HEK293T (cell line): ENCODE data around the gene PTPN7.

Experiments
- ARNT ChIP-seq: fragments of 450-650 bp; IDR thresholded peaks from 2 replicates; pipeline ENCODE4 v1.6.1; 2017; ENCODE audit warnings: mild to moderate bottlenecking
- BHLHE40 ChIP-seq: fragments of 450-650 bp; IDR thresholded peaks from 2 replicates; pipeline ENCODE4 v1.6.1; 2016; ENCODE audit warnings: mild to moderate bottlenecking, moderate library complexity, borderline replicate concordance
- CTBP1 ChIP-seq: fragments of 450-650 bp; IDR thresholded peaks from 2 replicates; pipeline ENCODE4 v1.6.1; 2016; ENCODE audit warnings: borderline replicate concordance
- ELF4 ChIP-seq: fragments of 450-650 bp; IDR thresholded peaks from 2 replicates; pipeline ENCODE4 v1.6.1; 2017; ENCODE audit warnings: antibody characterized with exemption
- FOXK2 ChIP-seq: fragments of 450-650 bp; IDR thresholded peaks from 2 replicates; pipeline ENCODE4 v1.6.1; 2016; ENCODE audit warnings: mild to moderate bottlenecking
- FOXM1 ChIP-seq: fragments of 450-650 bp; IDR thresholded peaks from 2 replicates; pipeline ENCODE4 v1.6.1; 2017; ENCODE audit warnings: mild to moderate bottlenecking, borderline replicate concordance
- L3MBTL2 ChIP-seq: fragments of 450-650 bp; conservative IDR thresholded peaks from 2 replicates; pipeline ENCODE4 v1.6.1; 2016; ENCODE audit warnings: mild to moderate bottlenecking
- LEF1 ChIP-seq: fragments of 450-650 bp; IDR thresholded peaks from 2 replicates; pipeline ENCODE4 v1.6.1; 2017; ENCODE audit warnings: mild to moderate bottlenecking, borderline replicate concordance
- NFRKB ChIP-seq: fragments of 450-650 bp; IDR thresholded peaks from 2 replicates; pipeline ENCODE4 v1.6.1; 2016; ENCODE audit warnings: mild to moderate bottlenecking, moderate library complexity
- PKNOX1 ChIP-seq: fragments of 450-650 bp; IDR thresholded peaks from 2 replicates; pipeline ENCODE4 v1.6.1; 2016
- SP1 ChIP-seq: fragments of 450-650 bp; IDR thresholded peaks from 2 replicates; pipeline ENCODE4 v1.6.1; 2017
- SUZ12 ChIP-seq: fragments of 450-650 bp; IDR thresholded peaks from 2 replicates; pipeline ENCODE4 v1.6.1; 2016; ENCODE audit warnings: mild to moderate bottlenecking
- ZNF384 ChIP-seq: fragments of 450-650 bp; IDR thresholded peaks from 2 replicates; pipeline ENCODE4 v1.6.1; 2016

- no peak for TF ChIP-seq FOXM1
- no peak for TF ChIP-seq ARNT
- TF ChIP-seq L3MBTL2, result no peak
- TF ChIP-seq NFRKB, result no peak
- TF ChIP-seq SP1, result no peak
- TF ChIP-seq CTBP1, result no peak
- no peak for TF ChIP-seq BHLHE40
- no peak for TF ChIP-seq ELF4
- TF ChIP-seq PKNOX1, result no peak
- TF ChIP-seq ZNF384, result no peak
- TF ChIP-seq FOXK2, result no peak
- no peak for TF ChIP-seq LEF1
- TF ChIP-seq SUZ12, result no peak
Measured at GRCh38 chr1:202162047-202162417, 1.6 kb upstream of the PTPN7 start.
